Right hindlimb (tissue), 1 donor: ENCODE results near the gene TSC22D2.

Experiments
- DNase-seq: peaks from one replicate; pipeline ENCODE4 v3.0.0-alpha.2; 2018

The TSC22D2 gene

DNA sequence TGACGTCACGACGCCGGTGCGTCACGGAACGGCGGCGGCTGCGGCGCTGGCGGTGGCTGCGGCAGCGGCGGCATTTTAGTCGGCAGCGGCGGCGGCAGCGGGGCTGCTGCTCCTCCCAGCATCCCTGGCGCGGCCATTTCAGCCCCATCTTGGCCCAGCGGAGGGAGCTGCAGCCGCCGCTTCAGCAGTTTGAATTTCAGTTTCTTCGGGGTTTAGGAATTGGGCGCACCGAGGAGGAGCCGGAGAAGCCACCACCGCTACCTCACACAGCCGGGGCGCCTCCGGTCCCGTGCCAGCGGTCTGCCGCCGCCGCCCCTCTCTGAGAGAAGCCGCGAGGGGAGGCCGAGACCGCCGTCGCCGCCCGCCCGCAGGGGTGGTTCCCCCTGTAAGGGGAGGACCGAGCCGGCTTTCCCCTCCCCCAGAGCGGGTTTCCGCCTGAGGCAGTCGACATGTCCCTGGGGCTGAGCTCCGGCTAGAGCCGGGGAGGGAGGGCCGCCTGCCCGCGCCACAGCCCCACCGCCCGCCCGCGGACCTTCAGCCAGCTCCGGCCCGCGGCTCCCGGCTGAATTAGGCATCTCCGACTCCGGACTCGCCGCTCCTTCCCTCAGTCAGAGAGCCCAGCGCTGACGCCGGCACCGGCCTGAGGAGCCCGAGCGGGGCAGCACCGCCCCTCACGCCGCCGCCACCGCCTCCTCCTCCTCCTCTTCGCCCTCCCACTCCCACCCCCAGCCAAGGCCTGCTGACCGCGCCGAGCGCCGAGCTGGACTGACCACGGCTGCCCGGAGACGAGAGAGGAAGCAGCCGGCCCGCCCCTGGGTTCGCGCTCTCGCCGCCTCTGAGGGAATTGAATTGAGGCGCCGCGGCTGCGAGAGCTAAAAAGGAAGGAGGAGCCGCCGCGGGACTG lies at the start of gene TSC22D2:
Gene TSC22D2 (plus strand): TSS at position 78 of the 904 bp plus-strand sequence. CDS start 1,053 bp downstream, outside the sequence.
- peak; percentile 98 for DNase-seq

DNA sequence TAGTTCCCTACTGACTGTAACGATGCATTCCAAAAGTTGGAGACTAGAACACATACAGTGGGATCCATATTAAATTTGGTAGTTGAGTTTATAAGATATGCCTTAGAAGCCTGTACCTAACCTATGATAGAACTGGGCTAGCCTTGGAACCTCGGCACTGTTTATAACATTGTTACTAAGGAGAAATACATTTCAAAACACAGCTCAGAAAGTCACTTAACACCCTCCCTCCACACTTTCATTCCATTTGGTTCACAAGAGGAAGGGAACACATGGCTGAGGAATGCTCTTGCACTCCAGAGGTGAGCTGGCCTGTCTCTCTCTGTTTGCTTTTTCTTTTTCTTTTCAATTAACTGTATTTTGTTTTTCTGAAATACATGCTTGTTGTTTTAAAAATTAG lies 48.7 kb upstream of the TSC22D2 start:
- DNase-seq, result no peak

DNA sequence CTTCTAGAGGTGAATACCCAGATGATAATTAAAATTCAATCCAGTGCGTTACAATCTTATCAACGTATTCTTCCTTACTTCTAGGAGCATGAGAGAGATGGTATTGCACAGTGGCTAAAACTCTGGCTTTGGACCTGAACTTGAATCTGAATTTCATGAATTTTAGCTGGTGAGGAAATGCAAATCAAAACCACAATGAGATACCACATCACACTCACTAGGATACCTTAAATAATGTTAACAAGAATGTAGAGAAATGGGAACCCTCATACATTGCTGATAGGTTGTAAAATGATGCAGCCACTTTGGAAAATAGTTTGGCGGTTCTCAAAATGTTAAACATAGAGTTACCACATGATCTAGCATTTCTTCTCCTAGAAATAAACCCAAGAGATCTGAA lies 47.1 kb upstream of the TSC22D2 start:
- no peak for DNase-seq

DNA sequence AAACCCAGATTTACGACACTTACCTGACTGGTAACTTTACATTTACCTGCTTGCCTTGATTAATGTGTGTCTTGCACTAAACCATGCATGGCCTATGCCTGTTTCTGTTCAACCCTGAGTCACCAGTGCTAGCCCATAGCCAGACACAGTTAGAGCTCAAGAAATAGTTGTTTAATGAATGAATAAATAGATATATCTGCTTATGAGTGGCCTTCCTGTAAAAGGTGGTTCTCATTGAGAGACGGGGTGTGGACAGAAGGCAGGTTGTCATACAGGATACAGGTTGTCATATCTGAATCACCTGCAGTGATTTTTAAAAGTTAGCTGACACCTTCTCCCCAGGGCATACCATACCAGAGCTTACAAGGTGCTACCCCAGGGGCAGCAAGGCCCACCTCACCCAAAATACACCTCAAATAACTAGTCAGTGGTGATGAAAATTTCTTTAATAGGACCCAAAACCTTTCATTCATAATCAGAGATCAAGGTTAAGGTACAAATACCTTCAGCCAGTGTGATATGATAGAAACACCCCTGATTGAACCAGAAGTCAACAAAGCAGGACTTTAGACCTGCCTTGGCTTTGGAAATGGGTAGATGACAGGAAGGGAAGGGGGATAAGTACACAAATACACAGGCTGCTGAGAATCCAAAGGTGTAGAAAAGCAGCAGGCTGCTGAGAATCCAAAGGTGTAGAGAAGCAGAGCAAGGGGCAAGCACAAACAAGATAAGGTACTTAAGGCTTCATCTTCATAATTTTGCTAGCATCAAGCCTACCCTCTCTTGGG lies 45.4 kb upstream of the TSC22D2 start:
- DNase-seq, result no peak

DNA sequence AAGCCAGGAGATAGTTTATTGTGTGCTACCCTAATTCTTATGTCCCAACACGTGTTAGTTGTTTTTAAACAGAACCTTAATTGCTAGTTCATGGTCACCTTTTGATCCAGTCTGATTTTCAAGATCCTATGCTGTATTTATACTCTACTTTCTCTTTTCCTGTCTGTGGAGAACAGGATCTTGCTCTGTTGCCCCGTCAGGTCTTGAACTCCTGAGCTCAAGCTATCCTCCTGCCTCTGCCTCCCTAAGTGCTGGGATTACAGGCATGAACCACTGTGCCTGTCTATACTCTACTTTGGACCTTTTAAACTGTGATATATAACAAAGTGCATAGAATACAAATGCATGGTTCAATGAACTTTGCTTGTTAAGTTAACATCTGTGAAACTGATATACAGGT lies 44.7 kb upstream of the TSC22D2 start:
- no peak for DNase-seq

DNA sequence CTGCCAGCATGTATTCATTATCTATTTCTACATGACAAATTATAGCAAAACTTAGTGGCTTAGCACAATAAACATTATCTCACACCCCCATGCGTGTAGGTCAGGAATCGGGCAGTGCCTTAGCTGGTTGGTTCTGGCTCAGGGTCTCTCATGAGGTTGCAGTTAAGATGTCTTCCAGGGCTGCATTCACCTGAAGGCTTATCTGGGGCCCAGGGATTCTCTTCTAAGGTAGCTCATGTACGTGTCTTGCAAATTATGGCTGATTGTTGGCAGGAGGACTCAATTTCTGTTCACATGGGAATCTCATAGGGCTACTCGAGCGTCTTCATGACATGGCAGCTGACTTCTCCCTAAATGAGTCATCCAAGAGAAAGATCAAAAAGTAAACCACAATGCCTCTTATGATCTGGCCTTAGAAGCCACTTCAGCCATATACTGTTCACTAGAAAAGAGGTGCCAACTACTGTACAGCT lies 42.9 kb upstream of the TSC22D2 start:
- DNase-seq, result no peak

DNA sequence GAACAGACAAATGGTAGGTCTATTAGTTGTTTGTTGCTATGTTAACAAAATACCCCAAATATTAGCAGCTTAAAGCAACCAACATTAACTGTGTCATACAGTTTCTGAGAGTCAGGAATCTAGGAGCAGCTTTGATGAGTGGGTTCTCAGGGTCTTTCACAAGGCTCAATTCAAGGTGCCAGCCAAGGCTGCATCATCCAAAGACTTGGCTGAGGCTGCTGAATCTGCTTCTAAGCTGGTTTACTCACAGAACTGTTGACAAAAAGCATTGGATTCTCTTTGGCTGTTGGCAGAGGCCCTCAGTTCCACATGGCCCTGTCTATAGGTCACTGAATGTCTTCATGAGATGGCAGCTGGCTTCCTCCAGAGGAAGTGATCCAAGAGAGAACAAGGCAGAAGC lies 40.3 kb upstream of the TSC22D2 start:
- no peak for DNase-seq

DNA sequence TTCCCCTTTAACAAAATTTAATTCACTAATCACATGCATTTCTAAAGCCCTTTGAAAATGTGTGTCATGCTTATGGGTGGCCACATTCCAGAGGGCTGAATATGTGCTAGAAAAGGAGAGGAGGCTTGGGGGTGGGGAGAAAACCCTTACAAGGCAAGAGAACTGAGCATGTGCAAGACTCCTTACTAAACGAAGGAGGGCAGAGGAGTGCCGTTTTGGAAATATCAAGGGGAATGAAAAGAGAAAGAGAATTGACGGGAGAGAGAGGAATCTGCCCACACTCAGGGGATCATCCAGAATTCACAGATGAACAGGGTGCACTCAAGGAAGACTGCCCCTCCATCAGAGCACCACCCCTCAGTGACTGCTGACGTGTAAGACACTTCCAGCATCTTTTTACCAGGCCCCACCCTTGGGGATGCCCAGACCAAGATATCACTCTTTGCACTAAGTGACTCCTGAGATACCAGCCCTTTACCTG lies 37.9 kb upstream of the TSC22D2 start:
- peak; percentile 57 for DNase-seq

DNA sequence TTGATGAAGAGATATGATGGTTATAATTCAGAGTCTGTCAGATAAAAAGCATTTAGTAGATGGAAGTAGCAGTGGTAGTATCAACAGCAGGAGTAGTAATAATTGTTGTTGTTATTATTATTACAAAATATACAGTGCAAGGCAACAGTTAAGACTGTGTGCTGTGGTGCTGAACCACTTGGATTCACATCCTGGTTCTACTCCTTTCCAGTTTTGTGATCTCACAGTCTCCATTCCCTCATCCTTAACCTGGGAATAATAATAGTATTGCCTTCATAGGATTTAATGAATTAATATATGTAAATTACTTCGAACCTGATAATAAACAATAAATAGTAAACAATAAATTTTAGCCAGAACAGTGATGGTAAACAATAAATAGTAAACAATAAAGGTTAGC lies 37.1 kb upstream of the TSC22D2 start:
- DNase-seq, result no peak

DNA sequence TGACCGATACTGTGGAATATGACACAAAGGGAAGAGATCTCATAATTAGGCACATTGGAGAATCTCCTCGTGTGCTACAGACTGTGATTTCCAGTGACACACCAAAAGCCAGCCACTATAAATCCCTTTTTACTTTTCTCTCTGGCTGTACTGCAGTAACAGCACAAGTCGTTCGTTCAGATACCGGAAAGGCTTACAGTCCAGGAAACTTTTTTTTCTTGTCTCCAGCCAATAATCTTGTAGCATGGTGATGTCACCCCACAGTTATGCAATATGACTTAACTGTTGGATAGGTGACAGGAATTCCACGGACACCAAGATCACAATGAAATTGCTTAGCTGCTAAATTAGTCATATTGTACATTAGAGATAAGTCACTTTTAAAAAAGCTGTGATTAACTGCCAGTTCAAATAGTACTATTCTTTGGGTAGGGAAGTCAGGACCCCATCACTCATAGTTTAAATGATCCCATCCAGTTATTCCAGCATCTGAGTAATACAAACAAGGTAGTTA lies 36.3 kb upstream of the TSC22D2 start:
- DNase-seq, result peak; percentile 83

DNA sequence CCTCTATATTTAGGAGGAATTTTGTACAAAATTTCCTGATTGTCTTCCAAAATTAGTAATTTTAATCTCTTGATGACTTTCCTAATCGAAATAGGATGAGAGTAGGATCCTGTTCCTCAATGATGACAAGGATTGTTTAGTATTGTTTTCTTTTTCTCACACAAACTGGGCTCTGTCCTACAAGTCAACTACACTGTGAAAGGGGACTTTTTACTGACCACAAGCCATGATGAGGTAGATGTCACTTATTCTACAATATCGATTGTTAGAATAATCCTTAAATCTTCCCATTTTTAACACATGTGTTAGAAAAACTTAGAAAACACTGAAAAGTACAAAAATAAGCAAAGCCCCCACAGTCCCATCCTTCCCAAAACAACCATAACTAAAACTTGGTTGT lies 35.8 kb upstream of the TSC22D2 start:
- no peak for DNase-seq

DNA sequence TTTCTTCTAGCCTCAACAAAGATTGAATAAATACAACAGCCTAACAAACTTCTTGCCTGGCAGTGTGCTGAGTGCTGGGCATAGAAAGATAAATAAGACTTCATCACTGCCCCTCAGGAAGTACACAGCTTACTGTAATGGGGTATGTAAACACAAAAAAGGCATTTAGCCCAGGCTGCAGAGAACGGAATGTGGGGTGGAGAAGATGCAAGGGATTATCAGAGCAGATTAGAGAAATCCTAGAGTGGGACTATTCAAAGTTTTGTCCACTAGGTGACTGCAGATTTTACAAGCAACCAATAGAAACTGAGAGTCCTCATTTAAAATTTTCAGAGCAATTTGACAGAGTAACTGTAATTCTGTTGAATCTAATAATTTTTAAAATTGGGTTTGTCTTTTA lies 35.4 kb upstream of the TSC22D2 start:
- DNase-seq, result no peak

DNA sequence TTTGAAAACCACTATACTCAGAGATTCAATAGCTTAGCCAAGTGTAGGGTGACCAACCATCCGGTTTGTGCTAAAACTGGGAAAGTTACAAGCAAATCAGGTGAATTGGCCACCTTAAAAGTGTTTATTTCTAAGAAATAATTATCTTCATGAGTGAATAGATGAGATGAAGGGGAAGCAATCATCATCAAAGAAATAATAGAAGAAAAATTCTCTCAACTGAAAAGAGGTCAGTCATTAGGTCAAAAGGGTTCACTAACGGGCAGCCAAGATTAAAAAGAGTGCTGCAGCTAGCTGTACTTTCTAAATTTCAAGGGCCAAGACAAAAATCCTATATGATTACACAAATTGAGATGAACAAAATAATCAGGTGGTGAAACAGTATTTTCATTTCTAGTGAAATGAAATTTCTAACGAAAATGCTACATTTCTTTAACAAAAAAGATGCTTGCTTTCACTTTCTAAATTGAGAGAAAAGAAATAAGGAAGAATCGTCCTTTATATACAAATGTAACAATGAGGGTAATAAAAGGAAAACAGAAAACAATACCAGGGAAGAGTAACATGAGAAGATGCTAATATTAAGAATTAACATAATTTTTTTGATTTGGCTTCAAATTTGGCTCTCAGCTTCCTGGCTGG lies 34.7 kb upstream of the TSC22D2 start:
- DNase-seq, result no peak

DNA sequence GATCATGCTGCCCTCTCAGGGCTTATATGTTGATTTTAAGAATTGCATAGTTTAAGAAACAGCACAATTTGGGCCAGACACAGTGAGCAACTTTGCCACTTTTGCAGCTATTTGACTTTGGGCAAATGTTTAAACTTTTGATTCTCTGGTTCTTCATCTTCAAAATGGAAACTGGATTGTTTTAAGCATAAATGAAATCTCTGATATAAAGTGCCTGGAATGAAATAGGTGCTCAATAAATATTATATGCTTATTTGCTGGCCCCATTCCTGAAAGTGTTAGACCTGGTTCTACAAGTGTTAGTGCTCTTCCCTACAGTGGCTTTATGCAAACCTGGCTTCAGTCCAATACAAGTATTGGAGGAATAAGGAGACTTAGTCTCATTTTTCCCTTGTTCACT lies 33.1 kb upstream of the TSC22D2 start:
- no peak for DNase-seq

DNA sequence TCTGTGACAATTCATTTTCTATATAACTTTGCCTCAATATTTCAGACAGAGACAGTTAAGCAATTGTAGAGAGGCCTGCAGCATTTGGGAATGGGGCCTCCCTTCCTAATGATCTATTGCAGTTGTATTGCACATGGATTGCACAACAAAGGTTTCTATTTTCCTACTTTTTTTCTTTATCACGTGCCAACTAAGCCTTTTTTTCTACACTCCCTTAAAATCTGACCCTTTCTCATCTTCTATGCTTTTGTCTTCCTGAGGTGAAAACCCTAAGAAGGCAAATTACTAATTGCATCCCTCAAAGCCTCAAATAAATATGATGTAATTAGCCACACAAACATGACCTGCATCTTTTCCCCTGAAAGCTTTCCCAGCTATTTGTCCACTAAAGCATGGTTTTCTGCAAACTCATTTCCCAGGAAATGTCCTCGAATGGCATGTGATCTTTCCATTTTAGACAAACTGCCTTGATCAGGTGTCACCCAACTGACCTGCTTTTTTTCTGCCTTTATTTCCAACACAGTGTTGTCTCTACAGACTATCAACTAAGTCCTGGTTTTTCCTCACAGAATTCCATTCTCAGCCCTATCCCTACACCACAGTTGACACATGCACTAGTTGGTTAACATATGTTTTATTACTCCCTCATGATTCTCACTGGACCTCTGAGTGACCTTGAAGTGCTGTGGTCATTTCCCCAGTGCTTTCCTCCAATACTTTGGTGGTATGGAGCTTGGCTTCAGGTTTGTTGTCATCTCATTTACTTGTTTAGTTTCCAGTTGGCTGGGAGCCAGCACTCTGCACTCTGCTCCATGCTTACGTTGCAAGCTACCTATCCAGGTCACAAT lies 31.9 kb upstream of the TSC22D2 start:
- no peak for DNase-seq

DNA sequence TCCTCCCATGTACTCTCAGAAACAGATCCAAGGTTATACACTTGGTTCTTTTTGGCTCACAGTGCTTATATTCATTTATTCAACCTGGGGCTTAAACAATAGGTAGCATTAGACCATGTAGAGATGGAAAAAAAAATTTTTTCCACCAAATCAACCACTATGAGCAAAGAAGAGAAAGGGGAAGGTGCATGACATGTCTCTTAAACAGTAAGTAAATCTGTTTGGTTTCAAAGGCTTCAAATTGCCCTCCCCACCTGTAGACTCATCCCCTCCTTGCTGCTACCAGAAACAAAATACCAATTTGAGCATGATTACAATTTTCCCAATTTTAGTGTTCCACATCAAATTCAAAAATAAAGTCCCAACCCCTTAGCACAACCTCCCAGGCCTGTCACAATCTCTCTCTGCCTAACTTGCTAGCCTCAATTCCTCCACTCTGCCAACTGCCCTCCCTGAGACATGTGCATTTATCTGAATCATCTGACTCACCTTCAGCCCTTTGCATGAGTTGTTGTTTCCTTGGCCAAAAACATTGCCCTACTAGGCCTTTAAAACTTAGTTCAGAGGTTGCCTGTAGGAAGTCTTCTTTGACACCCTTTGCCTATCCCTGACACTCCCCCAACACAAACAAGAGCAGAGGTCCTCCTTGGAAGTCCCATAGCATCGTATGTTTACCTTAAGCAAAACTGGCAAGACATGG lies 30.3 kb upstream of the TSC22D2 start:
- no peak for DNase-seq

DNA sequence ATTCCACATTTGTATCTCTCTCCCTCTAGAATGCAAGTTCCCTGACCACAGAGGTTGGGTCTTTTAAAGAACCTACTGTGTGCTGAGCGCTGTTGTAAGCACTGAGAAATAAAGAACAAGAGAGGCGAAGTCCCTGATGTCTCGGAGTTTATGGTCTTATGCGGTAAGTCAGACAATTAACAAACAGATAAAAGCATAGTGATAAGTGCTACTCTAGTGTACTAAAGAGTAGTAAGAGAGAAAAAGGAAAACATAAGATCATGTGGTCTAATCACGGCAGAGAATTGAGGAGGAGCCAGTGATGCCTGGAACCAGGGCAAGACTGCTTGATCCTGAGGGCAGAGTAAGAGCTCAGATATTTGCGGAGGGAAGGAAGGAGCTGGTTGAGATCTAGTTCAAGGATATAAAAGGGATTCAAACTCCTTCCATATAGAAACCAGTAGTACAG lies 29.8 kb upstream of the TSC22D2 start:
- no peak for DNase-seq

DNA sequence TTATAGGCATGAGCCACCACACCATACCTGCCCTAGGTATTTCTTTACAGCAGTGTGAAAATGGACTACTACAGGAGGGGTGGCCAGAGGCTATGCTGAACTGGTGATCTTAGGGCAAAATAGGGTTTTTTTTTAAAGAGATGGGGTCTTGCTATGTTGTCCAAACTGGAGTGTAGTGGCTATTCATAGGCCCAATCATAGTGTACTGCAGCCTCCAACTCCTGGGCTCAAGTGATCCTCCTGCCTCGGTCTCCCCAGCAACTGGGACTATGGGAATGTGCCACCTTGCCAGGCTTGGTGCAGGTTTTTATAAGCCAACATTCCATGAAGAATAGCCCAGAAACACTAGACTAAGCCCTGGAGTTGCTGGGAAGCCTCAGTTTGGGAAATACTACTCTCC lies 28.6 kb upstream of the TSC22D2 start:
- DNase-seq, result no peak

DNA sequence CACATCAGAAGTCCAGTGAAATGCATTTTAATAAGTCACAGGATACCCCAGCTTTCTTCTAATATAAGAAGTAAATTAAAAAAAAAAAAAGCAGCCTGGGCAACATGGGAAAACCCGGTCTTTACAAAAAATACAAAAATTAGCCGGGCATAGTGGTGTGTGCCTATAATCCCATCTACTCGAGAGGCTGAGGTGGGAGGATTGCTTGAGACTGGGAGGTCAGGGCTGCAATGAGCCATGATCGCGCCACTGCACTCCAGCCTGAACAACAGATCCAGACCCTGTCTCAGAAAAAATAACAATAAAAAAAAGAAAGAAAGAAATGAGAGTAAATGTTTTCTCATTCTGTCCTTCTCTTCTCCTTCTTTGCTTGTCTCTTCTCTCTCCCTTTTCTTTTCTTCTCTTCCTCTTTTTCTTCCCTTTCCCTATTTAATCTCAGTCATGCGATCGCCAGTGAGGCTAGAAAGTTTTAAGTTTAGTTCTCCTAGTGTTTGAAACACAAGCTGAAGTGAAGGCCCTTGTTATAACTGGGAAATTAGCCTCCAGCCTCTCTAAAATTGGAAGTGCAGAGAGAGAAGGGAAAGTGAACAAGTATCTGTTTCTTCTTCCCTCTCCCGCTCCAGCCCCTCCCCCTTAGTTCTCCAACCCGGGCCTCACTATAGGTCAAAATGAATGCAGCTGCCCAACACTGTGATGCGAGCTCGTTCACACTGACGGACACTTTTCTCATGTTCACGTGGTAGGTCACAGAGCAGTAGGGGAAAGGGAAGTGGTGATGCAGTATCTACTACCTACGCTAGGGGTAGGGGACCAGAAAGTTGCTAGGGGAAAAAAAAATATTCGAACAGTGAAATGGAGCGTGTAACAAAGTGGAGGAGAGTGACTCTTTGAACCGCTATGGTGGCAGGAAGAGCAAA lies 23.5 kb upstream of the TSC22D2 start:
- DNase-seq, result peak; percentile 68
